Measurements from ENCODE around the gene GAMT.

Gene GAMT

GRCh38 chr19:1366899-1367870 is 34.2 kb downstream of the GAMT start:
- Histone ChIP-seq H3K4me1 (ENCODE audit: control insufficient read depth, insufficient read depth, low read length) (no peaks in the 10 kb centered on the region), H3K4me3 (ENCODE audit: low read length) (no peak overlapping the region), H3K36me3 (ENCODE audit: control insufficient read depth, insufficient read depth, low read length) (peaks cover 34% of the 10 kb centered on the region), H3K9ac (ENCODE audit: low read length) (no peak overlapping the region), H3K27me3 (ENCODE audit: control insufficient read depth, insufficient read depth, low read length) (no peaks in the 10 kb centered on the region), H3K27ac (ENCODE audit: low read depth, low read length) (no peak overlapping the region)

GRCh38 chr19:1366296-1366695 is 35.0 kb downstream of the GAMT start:
- H3K4me3 ChIP-seq (ENCODE audit: low read length): no peak overlapping the region
- no peak overlapping the region for H3K9ac ChIP-seq (ENCODE audit: low read length)
- H3K36me3 ChIP-seq (ENCODE audit: control insufficient read depth, insufficient read depth, low read length): peaks cover 35% of the 10 kb centered on the region
- H3K27me3 ChIP-seq (ENCODE audit: control insufficient read depth, insufficient read depth, low read length): no peaks in the 10 kb centered on the region
- no peak overlapping the region for H3K27ac ChIP-seq (ENCODE audit: low read depth, low read length)
- peaks cover 6% of the 10 kb centered on the region for H3K4me1 ChIP-seq (ENCODE audit: control insufficient read depth, insufficient read depth, low read length)

- Histone ChIP-seq H3K4me3 (ENCODE audit: low read length) (no peak overlapping the region), H3K36me3 (ENCODE audit: control insufficient read depth, insufficient read depth, low read length) (peaks cover 28% of the 10 kb centered on the region), H3K27ac (ENCODE audit: low read depth, low read length) (no peak overlapping the region), H3K4me1 (ENCODE audit: control insufficient read depth, insufficient read depth, low read length) (peaks cover 10% of the 10 kb centered on the region), H3K9ac (ENCODE audit: low read length) (no peak overlapping the region), H3K27me3 (ENCODE audit: control insufficient read depth, insufficient read depth, low read length) (no peaks in the 10 kb centered on the region)
Measured at GRCh38 chr19:1365319-1366269, 35.7 kb downstream of the GAMT start.

- H3K27me3 ChIP-seq (ENCODE audit: control insufficient read depth, insufficient read depth, low read length): no peaks in the 10 kb centered on the region
- peaks cover 14% of the 10 kb centered on the region for H3K4me1 ChIP-seq (ENCODE audit: control insufficient read depth, insufficient read depth, low read length)
- H3K36me3 ChIP-seq (ENCODE audit: control insufficient read depth, insufficient read depth, low read length): peaks cover 20% of the 10 kb centered on the region
- H3K27ac ChIP-seq (ENCODE audit: low read depth, low read length): no peak overlapping the region
- no peak overlapping the region for H3K4me3 ChIP-seq (ENCODE audit: low read length)
- H3K9ac ChIP-seq (ENCODE audit: low read length): no peak overlapping the region
Measured at GRCh38 chr19:1364070-1364704, 37.2 kb downstream of the GAMT start.

- Histone ChIP-seq H3K4me3 (ENCODE audit: low read length) (no peak overlapping the region), H3K27ac (ENCODE audit: low read depth, low read length) (no peak overlapping the region), H3K9ac (ENCODE audit: low read length) (no peak overlapping the region), H3K4me1 (ENCODE audit: control insufficient read depth, insufficient read depth, low read length) (peaks cover 14% of the 10 kb centered on the region), H3K27me3 (ENCODE audit: control insufficient read depth, insufficient read depth, low read length) (no peaks in the 10 kb centered on the region), H3K36me3 (ENCODE audit: control insufficient read depth, insufficient read depth, low read length) (peaks cover 20% of the 10 kb centered on the region)
Measured at GRCh38 chr19:1363599-1363998, 37.7 kb downstream of the GAMT start.

GRCh38 chr19:1362387-1363257 is 38.7 kb downstream of the GAMT start:
- H3K27ac ChIP-seq (ENCODE audit: low read depth, low read length): no peak overlapping the region
- H3K4me3 ChIP-seq (ENCODE audit: low read length): no peak overlapping the region
- no peaks in the 10 kb centered on the region for H3K27me3 ChIP-seq (ENCODE audit: control insufficient read depth, insufficient read depth, low read length)
- peaks cover 14% of the 10 kb centered on the region for H3K4me1 ChIP-seq (ENCODE audit: control insufficient read depth, insufficient read depth, low read length)
- peaks cover 26% of the 10 kb centered on the region for H3K36me3 ChIP-seq (ENCODE audit: control insufficient read depth, insufficient read depth, low read length)
- H3K9ac ChIP-seq (ENCODE audit: low read length): no peak overlapping the region

- Histone ChIP-seq H3K4me3 (ENCODE audit: low read length) (peak overlapping the region; percentile 22), H3K4me1 (ENCODE audit: control insufficient read depth, insufficient read depth, low read length) (peaks cover 16% of the 10 kb centered on the region), H3K27ac (ENCODE audit: low read depth, low read length) (peak overlapping the region; percentile 4), H3K9ac (ENCODE audit: low read length) (no peak overlapping the region), H3K27me3 (ENCODE audit: control insufficient read depth, insufficient read depth, low read length) (no peaks in the 10 kb centered on the region), H3K36me3 (ENCODE audit: control insufficient read depth, insufficient read depth, low read length) (peaks cover 25% of the 10 kb centered on the region)
Measured at GRCh38 chr19:1361601-1362386, 39.5 kb downstream of the GAMT start.

- Histone ChIP-seq H3K4me3 (ENCODE audit: low read length) (peak overlapping the region; percentile 22), H3K36me3 (ENCODE audit: control insufficient read depth, insufficient read depth, low read length) (peaks cover 17% of the 10 kb centered on the region), H3K27ac (ENCODE audit: low read depth, low read length) (peak overlapping the region; percentile 66), H3K4me1 (ENCODE audit: control insufficient read depth, insufficient read depth, low read length) (peaks cover 23% of the 10 kb centered on the region), H3K27me3 (ENCODE audit: control insufficient read depth, insufficient read depth, low read length) (no peaks in the 10 kb centered on the region), H3K9ac (ENCODE audit: low read length) (no peak overlapping the region)
Measured at GRCh38 chr19:1360818-1361461, 40.4 kb downstream of the GAMT start.

GRCh38 chr19:1360126-1360817 is 41.1 kb downstream of the GAMT start:
- Histone ChIP-seq H3K27me3 (ENCODE audit: control insufficient read depth, insufficient read depth, low read length) (no peaks in the 10 kb centered on the region), H3K4me1 (ENCODE audit: control insufficient read depth, insufficient read depth, low read length) (peaks cover 25% of the 10 kb centered on the region), H3K36me3 (ENCODE audit: control insufficient read depth, insufficient read depth, low read length) (peaks cover 12% of the 10 kb centered on the region), H3K27ac (ENCODE audit: low read depth, low read length) (peak overlapping the region; percentile 66), H3K9ac (ENCODE audit: low read length) (no peak overlapping the region), H3K4me3 (ENCODE audit: low read length) (no peak overlapping the region)

GRCh38 chr19:1357531-1358109 is 43.7 kb downstream of the GAMT start:
- Histone ChIP-seq H3K4me3 (ENCODE audit: low read length) (no peak overlapping the region), H3K27me3 (ENCODE audit: control insufficient read depth, insufficient read depth, low read length) (no peaks in the 10 kb centered on the region), H3K36me3 (ENCODE audit: control insufficient read depth, insufficient read depth, low read length) (peaks cover 12% of the 10 kb centered on the region), H3K9ac (ENCODE audit: low read length) (no peak overlapping the region), H3K27ac (ENCODE audit: low read depth, low read length) (no peak overlapping the region), H3K4me1 (ENCODE audit: control insufficient read depth, insufficient read depth, low read length) (peaks cover 25% of the 10 kb centered on the region)
